ENCODE measurements around the gene CCL14.

DNA sequence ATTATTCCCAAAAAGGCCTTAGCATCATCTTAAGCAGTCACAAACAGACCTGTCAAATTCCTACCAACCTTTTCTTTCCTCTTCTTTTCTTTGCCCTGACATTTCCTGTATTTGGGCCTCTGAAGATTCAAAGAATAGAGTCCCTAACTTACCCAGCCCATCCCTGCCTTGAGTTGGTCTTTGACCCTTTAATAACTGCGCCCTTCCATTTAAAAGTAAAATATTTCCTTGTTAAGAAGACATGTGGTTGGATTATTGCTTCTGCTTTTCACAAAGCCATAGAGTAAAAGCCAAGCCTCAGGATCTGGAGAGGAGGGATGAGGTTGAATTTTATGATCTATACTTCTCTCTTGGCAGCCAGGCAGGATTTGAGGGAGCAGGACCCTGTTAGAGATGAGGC is 44.4 kb upstream of the CCL14 start:
- TF ChIP-seq GATA2 (IDR thresholded peaks at IDR 0.05; ENCODE audit: low read depth, low read length): no peak
- TF ChIP-seq GATA3 (IDR thresholded peaks at IDR 0.05; ENCODE audit: low read depth, low read length): no peak

Measured in SH-SY5Y (cell line).